AG04449 (cell line): ENCODE data around the gene NSUN6.
A peak's percentile ranks its signal among the peaks of the same experiment; 100 is the strongest.

Experiments used
- CTCF ChIA-PET: fragments of 350-600 bp; formaldehyde crosslinking; extraction: SDS; loops from one replicate; lab custom pipeline; 2021; ENCODE audit warnings: antibody characterized with exemption; lab: Yijun Ruan, JAX
- POLR2A ChIA-PET: fragments of 400-600, 350-600 bp; formaldehyde crosslinking; extraction: SDS; loops from one replicate; lab custom pipeline; 2020; ENCODE audit warnings: antibody characterized with exemption, inconsistent platforms; lab: Yijun Ruan, JAX
- DNase-seq: peaks from one replicate; pipeline ENCODE4 v3.0.0-alpha.2; 2010; ENCODE audit warnings: low read depth, low spot score
- H3K4me3 ChIP-seq: 2 replicates; pipeline ENCODE4 v1.5.1; 2011; ENCODE audit warnings: low read depth, mild to moderate bottlenecking, control low read depth, low read length
- CTCF ChIP-seq: IDR thresholded peaks from one replicate; pipeline ENCODE4 v1.5.1; 2011; ENCODE audit warnings: mild to moderate bottlenecking, moderate library complexity, low read length, control low read depth, inconsistent platforms; ENCODE audit not compliant: insufficient read depth; ENCODE audit errors: missing control alignments

NSUN6 gene

GRCh38 chr10:18551473-18551872, 99.9 kb downstream of the NSUN6 start:
- POLR2A ChIA-PET = no interaction called here
- CTCF ChIA-PET = no interaction called here
- H3K4me3 ChIP-seq = no peak overlapping the region
- no peak for TF ChIP-seq CTCF
- DNase-seq = no peak

GRCh38 chr10:18549105-18549504, 102.3 kb downstream of the NSUN6 start:
- ChIA-PET POLR2A (no interaction called here), CTCF (no interaction called here)
- no peak for DNase-seq
- H3K4me3 ChIP-seq = no peak overlapping the region
- no peak for TF ChIP-seq CTCF

GRCh38 chr10:18545621-18546305, 105.6 kb downstream of the NSUN6 start:
- CTCF ChIA-PET = no interaction called here
- no peak for TF ChIP-seq CTCF
- DNase-seq = no peak

GRCh38 chr10:18542832-18543231, 108.6 kb downstream of the NSUN6 start:
- CTCF ChIA-PET = no interaction called here
- DNase-seq = peak; percentile 31
- no peak overlapping the region for H3K4me3 ChIP-seq
- no peak for TF ChIP-seq CTCF
- POLR2A ChIA-PET = no interaction called here

More at GRCh38 chr10:18545621-18546305, 105.6 kb downstream of the NSUN6 start:
- H3K4me3 ChIP-seq = no peak overlapping the region
- POLR2A ChIA-PET = no interaction called here

- no peak overlapping the region for H3K4me3 ChIP-seq
- DNase-seq = no peak
- no peak for TF ChIP-seq CTCF
- ChIA-PET CTCF (no interaction called here), POLR2A (no interaction called here)
Measured at GRCh38 chr10:18540195-18540594, 111.2 kb downstream of the NSUN6 start.

- no peak for TF ChIP-seq CTCF
- DNase-seq = no peak
- ChIA-PET CTCF (no interaction called here), POLR2A (no interaction called here)
- H3K4me3 ChIP-seq = no peak overlapping the region
Measured at GRCh38 chr10:18539335-18539734, 112.1 kb downstream of the NSUN6 start.
